IgD-negative memory B cell (primary cell): ENCODE measurements around the gene UROC1. TPM values are rescaled to one million over a fixed set of nuclear protein-coding genes. Genes with fewer than 3 reads are reported as not detected.

ENCODE experiments used
- H3K27ac Mint-ChIP-seq, 3 donors: one replicate each; pipeline ENCODE4 v1.8.0; 2020 to 2022; ENCODE audit warnings: mild to moderate bottlenecking in 3 of 3, mixed read lengths in 3 of 3, moderate library complexity in 1 of 3
- H3K27me3 Mint-ChIP-seq: one replicate; pipeline ENCODE4 v1.8.0; 2021; ENCODE audit warnings: mixed read lengths
- H3K36me3 Mint-ChIP-seq: one replicate; pipeline ENCODE4 v1.8.0; 2020; ENCODE audit warnings: mild to moderate bottlenecking, mixed read lengths
- H3K4me1 Mint-ChIP-seq, 3 donors: one replicate each; pipeline ENCODE4 v1.8.0; 2020 to 2022; ENCODE audit warnings: mixed read lengths in 3 of 3, mild to moderate bottlenecking in 1 of 3
- H3K4me3 Mint-ChIP-seq, 4 donors: one replicate each; pipeline ENCODE4 v1.8.0; 2020 to 2022; ENCODE audit warnings: mild to moderate bottlenecking in 4 of 4, mixed read lengths in 4 of 4, moderate library complexity in 3 of 4
- H3K9me3 Mint-ChIP-seq, 3 donors: one replicate each; pipeline ENCODE4 v1.8.0; 2020 to 2021; ENCODE audit warnings: mixed read lengths in 3 of 3, mild to moderate bottlenecking in 1 of 3
- polyA plus RNA-seq: library from polyadenylated mRNA; unstranded; fragments of 300-500 nt; fragmentation: Illumina TruSeq; gene quantifications from one replicate; pipeline ENCODE4 v1.2.3, GENCODE V29; 2021

UROC1 gene
- polyA plus RNA-seq, 1 donor from 2014 or later, result not detected

GRCh38 chr3:126440709-126440995 lies 76.9 kb downstream of the UROC1 start:
- Mint-ChIP-seq H3K27ac (no peak overlapping the region), H3K27me3 (no peaks in the 10 kb centered on the region), H3K4me1 (no peaks in the 10 kb centered on the region), H3K9me3 (no peaks in the 10 kb centered on the region), H3K4me3 (no peak overlapping the region), H3K36me3 (peaks cover 7% of the 10 kb centered on the region)

DNA sequence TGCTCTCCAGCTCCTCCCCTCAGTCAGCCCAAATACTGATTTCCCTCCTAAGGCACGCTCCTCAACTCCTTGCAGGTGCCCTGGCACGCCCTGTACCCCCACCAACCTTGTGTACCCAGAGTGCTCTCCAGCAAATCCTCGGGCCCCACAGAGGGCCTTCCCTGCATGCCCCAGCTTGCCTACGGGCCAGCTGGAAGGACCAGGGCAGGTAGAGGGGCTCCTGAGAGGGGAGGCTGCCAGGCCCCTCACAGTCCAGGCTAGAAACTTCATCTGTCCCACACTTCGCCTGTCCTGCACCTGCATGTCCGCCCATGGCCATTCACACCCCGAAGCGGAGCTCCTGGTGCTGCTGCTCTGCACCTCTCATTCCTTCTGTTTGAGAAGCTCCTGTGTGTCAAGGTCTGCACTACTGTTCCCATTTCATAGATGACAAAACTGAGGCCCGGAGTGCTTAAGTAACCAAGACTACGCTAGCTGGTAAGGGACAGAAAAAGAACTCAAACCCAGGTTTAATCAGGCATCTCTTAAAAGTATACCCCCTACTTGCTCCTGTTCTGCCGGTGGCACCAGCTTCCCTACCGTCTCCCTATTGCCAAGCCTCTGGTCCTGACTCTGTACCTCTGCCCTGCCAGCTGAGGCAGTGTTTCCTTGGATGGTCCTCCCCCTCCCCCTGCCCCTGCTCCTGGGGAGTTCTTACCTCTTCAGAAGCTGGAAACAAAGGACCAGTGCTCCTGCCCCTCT lies 77.4 kb downstream of the UROC1 start:
- no peak overlapping the region for H3K27ac Mint-ChIP-seq
- no peaks in the 10 kb centered on the region for H3K9me3 Mint-ChIP-seq
- H3K4me3 Mint-ChIP-seq, result no peak overlapping the region
- no peaks in the 10 kb centered on the region for H3K27me3 Mint-ChIP-seq
- no peaks in the 10 kb centered on the region for H3K4me1 Mint-ChIP-seq
- H3K36me3 Mint-ChIP-seq, result peaks cover 7% of the 10 kb centered on the region

DNA sequence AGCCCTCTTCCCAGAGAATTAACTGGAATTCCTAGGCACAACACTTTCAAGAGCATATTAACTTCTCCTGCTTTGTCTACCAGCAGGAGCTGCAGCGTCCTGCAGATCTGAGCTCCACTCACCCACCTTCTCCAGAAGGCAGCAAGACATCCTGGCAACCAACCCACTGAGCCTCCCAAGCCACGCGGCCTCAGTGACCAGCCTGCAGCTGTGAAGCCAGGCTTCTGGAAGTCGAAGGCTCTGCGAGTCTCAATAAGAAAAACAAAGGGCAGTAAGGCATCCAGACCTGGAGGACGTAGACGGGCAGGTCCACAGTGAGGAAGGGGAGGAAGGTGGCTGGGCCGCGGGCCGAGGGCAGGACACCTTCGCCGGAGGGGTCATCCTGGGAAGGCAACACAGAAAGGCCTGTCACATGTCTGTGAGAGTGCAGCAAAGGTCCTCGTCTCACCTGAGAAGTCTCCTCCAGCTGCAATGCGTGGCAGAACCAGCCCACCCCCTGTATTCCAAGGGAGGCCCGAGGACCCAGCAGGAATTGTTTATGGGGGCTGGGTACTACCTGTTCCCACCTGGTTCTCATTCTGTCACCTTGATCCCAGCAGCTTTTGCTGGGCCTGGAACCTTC lies 78.1 kb downstream of the UROC1 start:
- no peak overlapping the region for H3K27ac Mint-ChIP-seq
- no peak overlapping the region for H3K4me3 Mint-ChIP-seq
- no peaks in the 10 kb centered on the region for H3K27me3 Mint-ChIP-seq
- no peaks in the 10 kb centered on the region for H3K4me1 Mint-ChIP-seq
- no peaks in the 10 kb centered on the region for H3K9me3 Mint-ChIP-seq
- H3K36me3 Mint-ChIP-seq, result peaks cover 9% of the 10 kb centered on the region

DNA sequence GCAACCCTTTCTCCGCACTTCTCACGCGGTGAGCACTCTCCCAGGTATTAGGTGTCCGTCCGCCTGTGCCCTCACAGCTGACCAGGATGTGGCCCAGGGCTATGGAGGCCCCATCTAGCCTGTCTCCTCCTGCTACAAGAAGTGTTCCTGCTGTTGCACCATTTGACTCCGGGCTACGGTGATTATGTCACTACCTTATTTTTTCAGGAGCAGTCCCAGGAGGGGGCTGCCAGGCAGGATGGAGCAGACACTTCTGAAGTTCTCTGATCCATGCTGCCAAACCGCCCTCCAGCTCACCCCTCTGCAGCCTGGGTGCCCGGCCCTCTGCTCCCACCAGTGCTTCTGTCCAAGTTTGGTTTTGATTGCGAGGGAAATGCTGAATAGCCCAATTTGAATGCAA lies 78.8 kb downstream of the UROC1 start:
- Mint-ChIP-seq H3K27ac (peak overlapping the region in 1 of 3 donors; percentile 54), H3K4me3 (no peak overlapping the region), H3K9me3 (no peaks in the 10 kb centered on the region), H3K4me1 (no peaks in the 10 kb centered on the region), H3K27me3 (peaks cover 2% of the 10 kb centered on the region), H3K36me3 (peaks cover 10% of the 10 kb centered on the region)

DNA sequence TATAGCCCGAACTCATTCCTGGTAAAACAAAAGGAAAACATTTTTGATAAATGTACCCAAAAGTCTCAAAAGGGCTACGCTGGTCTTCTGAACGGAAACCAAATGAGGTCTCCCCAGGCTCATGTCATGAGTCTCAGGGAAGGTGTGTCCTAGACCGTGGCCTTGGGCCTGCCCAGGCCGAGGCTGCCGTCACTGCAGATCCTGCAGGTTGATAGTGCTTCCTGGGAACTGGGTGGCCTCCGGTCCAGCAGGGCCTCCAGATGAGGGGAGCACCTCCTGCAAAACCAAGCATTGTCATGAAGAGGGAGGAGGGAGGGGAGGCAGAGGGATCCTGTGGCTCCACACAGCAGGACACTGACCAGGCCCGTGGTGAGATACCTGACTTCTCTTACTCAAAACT lies 79.4 kb downstream of the UROC1 start:
- Mint-ChIP-seq H3K9me3 (no peaks in the 10 kb centered on the region), H3K4me1 (no peaks in the 10 kb centered on the region), H3K27ac (no peak overlapping the region), H3K36me3 (peaks cover 10% of the 10 kb centered on the region), H3K27me3 (peaks cover 2% of the 10 kb centered on the region), H3K4me3 (no peak overlapping the region)

DNA sequence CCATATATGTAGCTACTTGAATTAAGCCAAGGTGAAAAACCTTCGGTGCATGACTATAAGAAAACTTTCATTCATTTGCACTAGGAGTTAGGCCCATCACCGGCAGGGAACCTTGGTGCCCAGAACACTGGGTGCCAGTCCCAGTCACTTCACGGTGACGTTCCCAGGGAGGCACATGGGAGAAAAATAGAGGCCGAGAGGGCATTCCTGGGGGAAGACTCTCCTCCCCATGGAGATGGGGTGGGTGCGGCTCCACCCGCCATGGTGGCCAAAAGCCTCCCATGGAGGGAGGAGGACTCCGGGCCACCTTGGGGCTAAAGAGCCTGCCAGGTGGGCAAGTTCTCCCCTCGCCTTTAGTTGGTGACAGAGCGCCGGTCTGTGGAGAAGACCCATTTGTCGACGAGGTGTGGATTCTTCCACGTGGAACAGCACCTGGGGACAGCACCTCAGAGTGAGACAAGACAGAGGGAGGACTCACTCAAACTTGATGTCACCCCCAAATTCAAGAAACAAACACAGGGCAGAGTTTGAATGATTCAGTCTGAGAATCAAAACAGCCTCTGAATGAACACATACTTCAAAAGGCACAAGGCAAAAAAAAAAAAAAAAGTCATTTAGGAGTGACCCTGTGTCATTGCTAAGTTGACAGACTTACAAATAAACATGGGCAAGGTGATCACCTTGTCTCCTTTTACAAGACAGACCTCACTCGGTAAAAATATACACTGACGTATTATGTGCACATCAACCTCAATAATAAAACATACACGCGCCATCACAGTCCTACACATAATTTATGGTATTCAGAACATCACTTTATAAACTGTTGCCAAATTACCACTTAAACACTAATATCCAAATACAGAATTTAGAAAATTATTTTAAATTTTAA lies 80.5 kb downstream of the UROC1 start:
- no peak overlapping the region for H3K27ac Mint-ChIP-seq

GRCh38 chr3:126435456-126436315 lies 81.9 kb downstream of the UROC1 start:
- H3K4me1 Mint-ChIP-seq, result peaks cover 0 to 1% (median 0%) of the 10 kb centered on the region in 3 donors
- no peak overlapping the region for H3K27ac Mint-ChIP-seq
- H3K9me3 Mint-ChIP-seq, result peaks cover 0 to 4% (median 0%) of the 10 kb centered on the region in 3 donors
- peaks cover 11% of the 10 kb centered on the region for H3K36me3 Mint-ChIP-seq
- peaks cover 2% of the 10 kb centered on the region for H3K27me3 Mint-ChIP-seq
- no peak overlapping the region for H3K4me3 Mint-ChIP-seq

More for the DNA sequence above, 80.5 kb downstream of the UROC1 start:
- Mint-ChIP-seq H3K27me3 (peaks cover 2% of the 10 kb centered on the region), H3K9me3 (peaks cover 0 to 4% (median 0%) of the 10 kb centered on the region in 3 donors), H3K36me3 (peaks cover 11% of the 10 kb centered on the region), H3K4me1 (no peaks in the 10 kb centered on the region), H3K4me3 (no peak overlapping the region)

- peak overlapping the region in 1 of 3 donors; percentile 69 for H3K27ac Mint-ChIP-seq
- peaks cover 2% of the 10 kb centered on the region for H3K27me3 Mint-ChIP-seq
- peaks cover 0 to 4% (median 0%) of the 10 kb centered on the region in 3 donors for H3K9me3 Mint-ChIP-seq
- peaks cover 0 to 1% (median 0%) of the 10 kb centered on the region in 3 donors for H3K4me1 Mint-ChIP-seq
- H3K4me3 Mint-ChIP-seq, result no peak overlapping the region
- H3K36me3 Mint-ChIP-seq, result peaks cover 11% of the 10 kb centered on the region
Measured at GRCh38 chr3:126434931-126435411, 82.6 kb downstream of the UROC1 start.

DNA sequence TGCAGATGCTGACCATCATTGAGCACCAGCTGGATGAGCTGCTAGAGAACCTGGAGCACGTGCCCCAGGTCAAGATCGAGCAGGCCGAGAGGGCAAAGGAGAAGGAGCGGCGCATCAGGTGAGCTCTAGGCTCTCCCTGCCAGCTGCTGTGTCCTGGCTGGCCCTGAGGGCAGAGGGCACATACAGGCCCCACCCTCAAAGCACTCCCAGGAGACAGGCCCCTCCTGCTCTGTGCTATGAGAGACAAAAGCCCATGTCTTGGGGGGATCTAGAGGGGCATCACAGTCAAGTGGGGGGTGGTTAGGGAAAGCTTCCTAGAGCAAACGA lies 83.3 kb downstream of the UROC1 start:
- Mint-ChIP-seq H3K27me3 (peaks cover 2% of the 10 kb centered on the region), H3K9me3 (peaks cover 0 to 4% (median 0%) of the 10 kb centered on the region in 3 donors), H3K4me1 (peaks cover 0 to 1% (median 0%) of the 10 kb centered on the region in 3 donors), H3K4me3 (no peak overlapping the region), H3K27ac (peak overlapping the region in 1 of 3 donors; percentile 69), H3K36me3 (peaks cover 11% of the 10 kb centered on the region)

DNA sequence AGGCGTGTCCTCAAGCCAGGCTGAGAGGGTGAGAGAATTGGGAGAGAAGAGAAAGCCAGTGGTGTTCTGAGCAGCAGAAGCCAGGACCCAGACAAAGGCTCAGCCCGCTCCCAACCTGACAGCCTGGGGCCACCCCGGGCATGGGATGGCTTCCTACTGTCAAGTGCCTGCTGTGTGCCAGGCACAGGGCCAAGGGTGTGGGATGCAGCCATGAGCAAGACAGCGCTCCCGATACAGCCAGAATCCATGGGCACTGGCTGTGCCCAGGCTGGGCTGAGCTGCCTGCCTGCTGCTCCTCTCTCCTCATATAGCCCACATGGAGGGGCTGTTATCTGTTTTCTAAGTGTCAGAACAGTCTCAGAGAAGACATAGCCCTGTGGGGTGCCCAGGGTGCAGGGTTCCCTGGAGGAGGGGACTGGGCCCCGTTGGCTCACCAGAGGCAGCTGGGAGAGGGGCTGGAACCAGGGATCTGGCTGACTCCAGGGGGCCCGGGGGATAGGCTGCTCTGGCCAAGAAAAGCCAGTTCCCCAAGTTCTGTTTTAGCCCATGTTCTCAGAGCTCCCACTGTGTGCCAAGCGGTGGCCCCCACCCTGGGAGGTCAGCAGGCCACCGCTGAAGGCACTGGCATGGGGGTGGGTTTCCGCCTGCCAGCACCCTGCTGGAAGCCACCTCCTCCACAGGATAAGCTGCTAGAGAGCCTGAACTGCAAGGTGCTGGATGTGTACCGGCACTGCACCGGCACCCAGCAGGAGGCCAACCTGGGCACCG lies 83.9 kb downstream of the UROC1 start:
- peaks cover 11% of the 10 kb centered on the region for H3K36me3 Mint-ChIP-seq
- H3K4me1 Mint-ChIP-seq, result peaks cover 0 to 1% (median 0%) of the 10 kb centered on the region in 3 donors
- peaks cover 0 to 4% (median 0%) of the 10 kb centered on the region in 3 donors for H3K9me3 Mint-ChIP-seq
- H3K4me3 Mint-ChIP-seq, result no peak overlapping the region
- no peak overlapping the region for H3K27ac Mint-ChIP-seq
- peaks cover 2% of the 10 kb centered on the region for H3K27me3 Mint-ChIP-seq

DNA sequence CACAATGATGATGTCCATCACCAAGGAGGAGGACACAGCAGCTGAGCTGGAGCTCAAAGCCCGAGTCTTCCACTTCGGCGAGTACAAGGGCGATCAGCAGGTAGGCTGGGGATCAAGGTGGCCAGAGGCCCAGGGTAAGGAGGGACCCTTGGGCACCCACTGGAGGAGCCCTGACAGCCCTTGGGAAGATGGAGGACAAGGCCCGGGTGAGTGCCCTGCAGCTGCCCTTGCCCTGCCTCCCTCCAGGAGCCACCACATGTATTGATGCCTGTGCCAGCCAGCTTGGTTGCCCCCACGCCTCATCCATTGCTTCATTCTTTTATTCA lies 84.5 kb downstream of the UROC1 start:
- Mint-ChIP-seq H3K27me3 (peaks cover 2% of the 10 kb centered on the region), H3K4me1 (peaks cover 0 to 1% (median 0%) of the 10 kb centered on the region in 3 donors), H3K9me3 (peaks cover 0 to 4% (median 0%) of the 10 kb centered on the region in 3 donors), H3K27ac (no peak overlapping the region), H3K36me3 (peaks cover 10% of the 10 kb centered on the region), H3K4me3 (no peak overlapping the region)

DNA sequence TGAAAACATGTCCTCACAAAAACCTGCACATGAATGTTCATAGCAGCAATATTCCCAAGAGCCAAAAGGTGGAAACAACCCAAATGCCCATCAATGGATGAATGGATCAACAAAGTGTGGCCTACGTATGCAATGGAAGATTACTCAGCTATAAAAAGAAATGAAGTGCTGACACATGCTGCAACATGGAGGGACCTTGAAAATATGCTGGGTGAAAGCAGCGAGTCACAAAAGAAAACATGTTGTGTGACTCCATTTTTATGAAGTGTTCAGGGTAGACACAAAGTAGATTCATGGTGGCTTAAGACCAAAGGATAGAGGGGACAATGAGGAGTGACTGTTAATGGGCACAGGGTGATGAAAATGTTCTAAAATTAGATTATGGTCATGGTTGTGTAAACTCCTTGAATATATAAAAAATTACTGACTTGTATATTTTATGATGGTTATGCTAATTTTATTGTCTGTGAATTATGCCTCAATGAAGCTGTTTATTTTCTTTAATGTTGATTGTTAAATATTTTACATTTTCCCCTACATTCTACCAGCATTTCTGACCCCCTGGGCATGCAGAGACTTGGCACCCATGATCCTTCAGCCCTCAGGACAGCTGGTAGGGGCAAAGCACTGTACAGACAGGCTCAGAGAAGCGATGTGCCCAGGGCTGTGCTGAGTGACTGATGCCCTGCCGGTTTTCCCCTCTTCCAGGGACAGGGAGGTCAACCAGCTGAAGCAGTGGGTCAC lies 85.0 kb downstream of the UROC1 start:
- Mint-ChIP-seq H3K4me1 (peaks cover 0 to 1% (median 0%) of the 10 kb centered on the region in 3 donors), H3K27me3 (peaks cover 2% of the 10 kb centered on the region), H3K4me3 (no peak overlapping the region), H3K9me3 (peaks cover 0 to 6% (median 2%) of the 10 kb centered on the region in 3 donors), H3K36me3 (peaks cover 12% of the 10 kb centered on the region), H3K27ac (no peak overlapping the region)
